GM12878 (cell line): ENCODE measurements around the gene CDR2. TPM values are rescaled to one million over a fixed set of nuclear protein-coding genes. Genes with fewer than 3 reads are reported as not detected.
A peak's percentile ranks its signal among the peaks of the same experiment; 100 is the strongest.

Source experiments
- ATAC-seq: fragments of 200-7000 bp; cut with Tn5 transposase; 3 replicates; pipeline ENCODE4 v1.9.1; 2020; ENCODE audit warnings: mild to moderate bottlenecking, moderate library complexity
- BruUV-seq: library from RNA; stranded (reverse); fragments of 400-500 nt; replicated peaks from 2 replicates; lab custom pipeline; 2021; lab: Mats Ljungman, UMichigan
- CTCF ChIA-PET: fragments of 300-600 bp; sonication (Branson Sonifier 250); formaldehyde crosslinking; extraction: SDS; loops from one replicate; lab custom pipeline; 2021; ENCODE audit warnings: inconsistent platforms; lab: Yijun Ruan, JAX
- POLR2A ChIA-PET: fragments of 350-600 bp; formaldehyde crosslinking; extraction: SDS; loops from one replicate; lab custom pipeline; 2021; ENCODE audit warnings: inconsistent platforms; lab: Charles Lee
- RAD21 ChIA-PET: fragments of 300-600 bp; sonication (Branson Sonifier 250); formaldehyde crosslinking; loops from one replicate; lab custom pipeline; 2023; ENCODE audit warnings: antibody characterized with exemption; ENCODE audit not compliant: unreplicated experiment; lab: Charles Lee
- SMC1A ChIA-PET: fragments of 300-600 bp; sonication (Branson Sonifier 250); formaldehyde crosslinking; loops from one replicate; lab custom pipeline; 2023; ENCODE audit not compliant: unreplicated experiment, uncharacterized antibody; lab: Charles Lee
- DNase-seq: peaks from one replicate; pipeline ENCODE4 v3.0.0-alpha.2; 2011; ENCODE audit warnings: low read depth, low spot score
- FAIRE-seq: peaks from 3 replicates; lab custom pipeline; 2011; peaks lifted over from hg19 to GRCh38; lab: Jason Lieb, UNC
- H2AFZ ChIP-seq: 2 replicates; pipeline ENCODE4 v1.6.0; 2011; ENCODE audit warnings: low read depth, low read length, control low read depth; ENCODE audit not compliant: control insufficient read depth
- H3K27ac ChIP-seq: 2 replicates; pipeline ENCODE4 v1.5.1; 2011; ENCODE audit warnings: control low read depth; ENCODE audit not compliant: control insufficient read depth, insufficient read depth
- H3K27me3 ChIP-seq, 2 experiments: replicated peaks in 1 of 2; 2 replicates each; pipeline versions ENCODE4 v1.6.0 to v1.6.1; 2011; ENCODE audit warnings: low read length in 1 of 2; ENCODE audit not compliant: control insufficient read depth in 2 of 2, insufficient read depth in 2 of 2
- H3K36me3 ChIP-seq, 2 experiments: 2 replicates each; pipeline ENCODE4 v1.5.1; 2011; ENCODE audit warnings: low read length in 1 of 2; ENCODE audit not compliant: control insufficient read depth in 2 of 2, insufficient read depth in 2 of 2
- H3K4me1 ChIP-seq: 2 replicates; pipeline ENCODE4 v1.6.1; 2011; ENCODE audit warnings: mild to moderate bottlenecking, low read length, moderate library complexity, mixed read lengths; ENCODE audit not compliant: control insufficient read depth, insufficient read depth
- H3K4me2 ChIP-seq: 2 replicates; pipeline ENCODE4 v1.6.0; 2011; ENCODE audit warnings: control low read depth; ENCODE audit not compliant: control insufficient read depth, insufficient read depth
- H3K4me3 ChIP-seq: fragments of 200-600 bp; sonication (generic); 2 replicates; pipeline ENCODE4 v1.5.1; 2016
- H3K79me2 ChIP-seq: 2 replicates; pipeline ENCODE4 v1.6.0; 2011; ENCODE audit warnings: low read length; ENCODE audit not compliant: control insufficient read depth, insufficient read depth
- H3K9ac ChIP-seq: 2 replicates; pipeline ENCODE4 v1.8.0; 2011; ENCODE audit warnings: low read length, control low read depth, mixed read lengths; ENCODE audit not compliant: control insufficient read depth, insufficient read depth
- H3K9me3 ChIP-seq: replicated peaks from 3 replicates; pipeline ENCODE4 v1.5.1; 2011; ENCODE audit warnings: mild to moderate bottlenecking, low read length; ENCODE audit not compliant: control insufficient read depth, insufficient read depth
- H4K20me1 ChIP-seq: 2 replicates; pipeline ENCODE4 v1.6.0; 2011; ENCODE audit not compliant: control insufficient read depth, insufficient read depth
- ETV6 ChIP-seq, 2 experiments: fragments of 450-650 bp in 1 of 2; IDR thresholded peaks in 1 of 2; conservative IDR thresholded peaks in 1 of 2; 2 replicates each; pipeline ENCODE4 v1.6.1; 2014; ENCODE audit warnings: antibody characterized with exemption in 1 of 2, borderline replicate concordance in 1 of 2, low read depth in 1 of 2, mild to moderate bottlenecking in 1 of 2, moderate library complexity in 1 of 2
- PAX5 ChIP-seq: IDR thresholded peaks from 2 replicates; pipeline ENCODE4 v1.6.1; 2011; ENCODE audit warnings: low read depth, low read length, borderline replicate concordance
- POLR2A ChIP-seq: IDR thresholded peaks from 2 replicates; pipeline ENCODE4 v1.6.1; 2011; ENCODE audit warnings: low read depth, mild to moderate bottlenecking, low read length
- SUZ12 ChIP-seq: fragments of 200-600 bp; sonication (generic); IDR thresholded peaks from one replicate; pipeline ENCODE4 v1.6.1; 2018; ENCODE audit warnings: antibody characterized with exemption, mild to moderate bottlenecking; ENCODE audit not compliant: unreplicated experiment
- YBX1 ChIP-seq: fragments of 450-650 bp; IDR thresholded peaks from 2 replicates; pipeline ENCODE4 v1.6.1; 2016; ENCODE audit warnings: antibody characterized with exemption
- WGBS: methylation state at CpG from one replicate; pipeline ENCODE4 v1.1.6; 2016; ENCODE audit warnings: low lambda C conversion rate; ENCODE audit not compliant: insufficient replicate concordance, insufficient coverage; ENCODE audit errors: missing lambda C conversion rate; 5-methylcytosine and 5-hydroxymethylcytosine counted together
- in situ Hi-C: fragments of 300-500 bp; cut with MboI; formaldehyde crosslinking; loops from 9 replicates; pipeline ENCODE4 v1.14.3; 2018; ENCODE audit warnings: mixed read lengths
- intact Hi-C: fragments of 100-400 bp; cut with micrococcal nuclease; formaldehyde crosslinking; loops from one replicate; pipeline ENCODE4 v1.14.2; 2022; ENCODE audit not compliant: unreplicated experiment
- polyA plus RNA-seq, 11 experiments: library from polyadenylated mRNA; depleted of rRNA in 4 of 11; unstranded in 6 of 11; stranded (reverse) in 5 of 11; fragments of >200 nt; fragmentation: Nextera tagmentation in 4 of 11; fragmentation: Illumina TruSeq in 1 of 11; extraction: Ambion mirVana in 4 of 11; extraction: Trizol in 1 of 11; gene quantifications; 1 replicate in 1 of 11; 2 replicates in 10 of 11; pipeline versions ENCODE4 v1.2.1 to v1.2.3, GENCODE V29; 2011 to 2016; ENCODE audit warnings: inconsistent platforms in 2 of 11, missing spikeins in 2 of 11, low read depth in 1 of 11
- total RNA-seq, 4 experiments: library from RNA; depleted of rRNA in 3 of 4; stranded (reverse); fragments of >200 nt in 3 of 4; fragmentation: Illumina TruSeq in 1 of 4; extraction: Trizol in 1 of 4; gene quantifications; 2 replicates each; pipeline versions ENCODE4 v1.2.1 to v1.2.3, GENCODE V29; 2013 to 2021
- TF ChIP-seq, protein P1 (sequence below): IDR thresholded peaks from 2 replicates; pipeline ENCODE4 v1.6.1; 2012; ENCODE audit warnings: low read depth, low read length, improper control_type of control experiment

The CDR2 gene
- total and polyA plus RNA-seq, 10 of the 15 experiments (the other 5 are each of a cell fraction or from before 2014, with no cell fraction given): 4.8 to 24.3 (median 19.2) TPM

DNA sequence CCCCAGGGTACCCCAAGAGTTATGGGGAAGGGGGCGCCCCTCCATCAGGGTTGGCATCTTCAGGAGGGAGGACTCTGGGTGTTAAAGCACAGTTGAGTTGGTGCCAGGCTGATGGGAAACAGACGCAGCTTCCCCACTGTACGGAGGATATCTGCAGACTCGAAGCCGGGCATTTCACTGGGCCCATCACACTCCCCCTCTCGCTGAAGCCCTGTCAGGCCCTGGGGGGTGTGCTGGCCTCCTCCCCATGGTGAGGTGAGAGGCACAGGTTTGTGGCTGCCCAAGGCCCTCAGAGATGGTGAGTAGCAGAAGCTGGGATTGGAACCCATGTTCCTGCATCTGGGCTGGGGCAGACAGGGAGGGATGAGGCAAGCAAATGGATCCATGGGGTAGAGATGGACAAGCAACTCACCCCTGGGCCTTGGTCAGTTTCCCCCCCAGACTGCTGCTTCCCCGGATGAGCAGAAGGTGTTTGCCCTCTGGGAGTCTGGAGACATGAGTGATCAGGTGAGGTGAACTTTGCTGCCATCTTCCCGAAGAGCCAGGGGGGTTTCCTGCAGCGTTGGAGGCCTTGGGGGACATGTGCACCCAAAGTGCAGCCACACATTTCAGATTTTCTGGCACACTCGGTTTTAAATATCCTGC, 46.2 kb downstream of the CDR2 start:
- BruUV-seq: no TSS peak
- Histone ChIP-seq H3K4me1 (no peaks in the 10 kb centered on the region), H3K27ac (no peak overlapping the region), H3K27me3 (no peaks in the 10 kb centered on the region), H3K9ac (no peak overlapping the region), H4K20me1 (no peaks in the 10 kb centered on the region), H3K36me3 (peaks cover 17 to 35% of the 10 kb centered on the region in 2 experiments; a peak in 3 of 4 replicates), H3K79me2 (no peaks in the 10 kb centered on the region), H3K4me2 (no peak overlapping the region), H3K4me3 (no peak overlapping the region), H2AFZ (no peak overlapping the region), H3K9me3 (no peaks in the 10 kb centered on the region)
- DNase-seq: no peak
- ChIA-PET POLR2A (no interaction called here), RAD21 (no interaction called here), SMC1A (no interaction called here), CTCF (interaction anchor here (1.5 to 2.8 kb wide), 2 partner anchors 9 kb away, joined by 3 to 11 read pairs; no protein-coding TSS in a partner anchor)
- intact Hi-C loops (no loop called here), in situ Hi-C loops (loop anchor here (10.0 kb wide), 4 partner anchors 347 to 1173 kb away; partner anchors contain the start of genes DNAH3 and LDAF1)
- ATAC-seq: no peak
- WGBS: 97% methylated on average over 10 of the region's 10 CpGs
- no peak for TF ChIP-seq ETV6 (conservative IDR thresholded peaks at IDR 0.05 in 1 of 2, IDR thresholded peaks at IDR 0.05 in 1 of 2; ENCODE audit: borderline replicate concordance in 1 of 2, low read depth in 1 of 2)
- 0 out of 2 replicates have a peak, but pooled peaks have one; percentile 17 for TF ChIP-seq POLR2A
- no peak for FAIRE-seq

- Histone ChIP-seq H4K20me1 (no peaks in the 10 kb centered on the region), H3K27me3 (no peaks in the 10 kb centered on the region), H3K9me3 (no peaks in the 10 kb centered on the region), H2AFZ (no peak overlapping the region), H3K36me3 (peaks cover 17 to 41% of the 10 kb centered on the region in 2 experiments; a peak in 3 of 4 replicates), H3K4me1 (no peaks in the 10 kb centered on the region), H3K4me3 (no peak overlapping the region), H3K79me2 (no peaks in the 10 kb centered on the region), H3K4me2 (no peak overlapping the region), H3K27ac (no peak overlapping the region), H3K9ac (no peak overlapping the region)
- 100% methylated on average over 6 of the region's 6 CpGs for WGBS
- ChIA-PET CTCF (interaction anchor here (1.2 to 1.5 kb wide), 2 partner anchors 10 to 27 kb away, joined by 3 read pairs; no protein-coding TSS in a partner anchor), RAD21 (no interaction called here), SMC1A (interaction anchor here (0.6 kb wide), 1 partner anchor 27 kb away, joined by 3 read pairs; no protein-coding TSS in a partner anchor), POLR2A (no interaction called here)
- ATAC-seq: no peak
- TF ChIP-seq YBX1 (no peak), ETV6 (conservative IDR thresholded peaks at IDR 0.05 in 1 of 2, IDR thresholded peaks at IDR 0.05 in 1 of 2; ENCODE audit: borderline replicate concordance in 1 of 2, low read depth in 1 of 2) (no peak), SUZ12 (no peak), PAX5 (no peak)
- TF ChIP-seq, protein P1, sequence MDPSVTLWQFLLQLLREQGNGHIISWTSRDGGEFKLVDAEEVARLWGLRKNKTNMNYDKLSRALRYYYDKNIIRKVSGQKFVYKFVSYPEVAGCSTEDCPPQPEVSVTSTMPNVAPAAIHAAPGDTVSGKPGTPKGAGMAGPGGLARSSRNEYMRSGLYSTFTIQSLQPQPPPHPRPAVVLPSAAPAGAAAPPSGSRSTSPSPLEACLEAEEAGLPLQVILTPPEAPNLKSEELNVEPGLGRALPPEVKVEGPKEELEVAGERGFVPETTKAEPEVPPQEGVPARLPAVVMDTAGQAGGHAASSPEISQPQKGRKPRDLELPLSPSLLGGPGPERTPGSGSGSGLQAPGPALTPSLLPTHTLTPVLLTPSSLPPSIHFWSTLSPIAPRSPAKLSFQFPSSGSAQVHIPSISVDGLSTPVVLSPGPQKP: no peak
- DNase-seq: no peak
- in situ Hi-C loops (loop anchor here (10.0 kb wide), 4 partner anchors 347 to 1173 kb away; partner anchors contain the start of genes DNAH3 and LDAF1), intact Hi-C loops (no loop called here)
- no TSS peak for BruUV-seq
- FAIRE-seq: no peak
Measured at GRCh38 chr16:22327446-22327775, 47.0 kb downstream of the CDR2 start.
